GM11168 (cell line): ENCODE results near the gene ACVRL1.
"Not testable (repeated sequence)": the region's sequence is repeated elsewhere in the genome, so short reads cannot be mapped to it uniquely, and the experiment has no call there.

ENCODE experiments used
- in situ Hi-C: fragments of 300-500 bp; cut with MboI; formaldehyde crosslinking; loops from one replicate; pipeline ENCODE4 v1.12.0; 2022; ENCODE audit warnings: low sequenced_read_pairs; ENCODE audit not compliant: unreplicated experiment

ACVRL1 gene

DNA sequence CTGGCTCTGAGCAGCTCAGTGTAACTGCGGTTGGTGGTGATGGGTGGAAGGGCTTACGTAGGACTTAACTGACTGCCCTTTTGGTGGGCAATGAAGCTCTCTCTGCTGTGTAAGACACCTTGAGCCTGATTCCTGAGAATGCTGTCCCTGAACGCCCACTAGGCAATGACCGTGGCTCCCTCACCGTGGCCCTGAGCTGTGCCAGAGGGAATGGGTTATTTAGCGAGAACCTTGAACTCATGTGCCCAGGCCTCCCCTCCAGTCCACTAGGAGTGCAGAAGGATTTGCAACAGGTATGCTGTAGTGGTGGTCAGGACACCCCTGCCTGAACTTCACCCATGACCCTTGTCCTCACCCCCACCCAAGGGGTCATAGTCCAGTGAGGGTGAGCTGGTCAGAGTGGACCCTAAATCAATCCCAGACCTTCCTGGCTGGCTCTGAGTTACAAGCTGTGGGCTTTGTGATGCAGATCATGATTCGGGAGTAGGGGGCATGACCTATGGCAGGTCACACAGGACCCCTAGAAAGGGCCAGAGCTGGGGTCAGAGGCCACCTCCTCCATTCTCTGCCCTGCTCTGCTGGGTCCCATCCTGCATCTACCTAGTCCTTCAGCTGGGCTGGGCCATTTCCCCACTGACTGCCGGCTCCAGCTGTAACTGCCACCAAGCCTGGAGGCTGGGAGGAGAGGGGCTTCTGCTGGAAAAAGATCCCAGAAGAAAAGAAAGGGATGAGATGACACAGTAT lies 33.9 kb upstream of the ACVRL1 start:
- in situ Hi-C loops = no loop called here

DNA sequence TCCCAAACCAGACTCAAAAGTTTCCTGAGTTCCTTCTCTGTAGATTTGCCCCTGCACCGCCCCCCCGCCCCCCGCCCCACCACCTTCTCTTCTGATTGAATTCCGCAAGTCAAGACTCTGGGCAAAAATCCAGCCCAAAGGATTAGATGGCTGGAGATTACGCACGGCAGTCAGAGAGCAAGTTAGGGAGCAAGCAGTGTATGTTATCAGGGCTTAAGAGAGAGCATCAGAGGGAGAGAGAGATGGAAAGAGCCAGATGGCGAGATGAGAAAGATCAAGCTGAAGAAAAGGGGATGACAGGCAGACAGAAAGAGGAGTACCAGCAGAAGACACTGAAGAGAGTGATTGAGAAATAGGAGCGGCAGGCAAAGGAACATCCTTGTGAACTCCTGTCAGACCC lies 33.3 kb upstream of the ACVRL1 start:
- in situ Hi-C loops = no loop called here

DNA sequence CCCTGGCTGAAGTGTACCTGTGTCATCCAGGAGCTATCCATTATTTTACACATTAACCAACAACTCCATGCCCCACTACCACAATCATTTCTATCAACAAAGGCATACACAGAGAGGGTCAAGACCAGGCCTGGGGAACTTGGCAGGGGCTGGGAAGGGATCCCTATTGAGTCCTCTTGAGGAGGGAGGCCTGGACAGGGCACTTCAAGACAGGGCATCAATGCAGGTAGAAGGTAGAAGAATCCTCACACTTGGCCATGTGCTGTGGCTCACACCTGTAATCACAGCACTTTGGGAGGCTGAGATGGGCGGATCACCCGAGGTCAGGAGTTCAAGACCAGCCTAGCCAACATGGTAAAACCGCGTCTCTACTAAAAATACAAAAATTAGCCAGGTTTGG lies 32.8 kb upstream of the ACVRL1 start:
- in situ Hi-C loops = no loop called here

DNA sequence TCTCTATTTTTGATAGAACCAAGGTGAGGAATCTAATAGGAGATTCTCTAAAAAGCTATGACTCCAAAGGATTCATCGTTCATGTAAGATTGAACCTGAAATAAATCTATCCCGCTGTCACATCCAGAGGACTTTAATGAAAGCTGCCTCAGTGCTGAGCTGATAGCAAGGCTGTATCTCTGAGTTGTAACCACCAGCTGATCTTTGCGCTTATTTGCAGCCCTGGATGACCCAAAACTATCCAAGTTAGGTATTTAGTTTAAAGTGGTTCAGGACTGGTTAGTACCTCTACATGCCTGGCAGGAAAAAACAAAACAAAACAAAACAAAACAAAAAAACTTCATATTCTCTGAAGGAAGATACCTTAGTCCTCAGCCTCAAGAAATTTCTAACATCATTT lies 28.2 kb upstream of the ACVRL1 start:
- in situ Hi-C loops = no loop called here

DNA sequence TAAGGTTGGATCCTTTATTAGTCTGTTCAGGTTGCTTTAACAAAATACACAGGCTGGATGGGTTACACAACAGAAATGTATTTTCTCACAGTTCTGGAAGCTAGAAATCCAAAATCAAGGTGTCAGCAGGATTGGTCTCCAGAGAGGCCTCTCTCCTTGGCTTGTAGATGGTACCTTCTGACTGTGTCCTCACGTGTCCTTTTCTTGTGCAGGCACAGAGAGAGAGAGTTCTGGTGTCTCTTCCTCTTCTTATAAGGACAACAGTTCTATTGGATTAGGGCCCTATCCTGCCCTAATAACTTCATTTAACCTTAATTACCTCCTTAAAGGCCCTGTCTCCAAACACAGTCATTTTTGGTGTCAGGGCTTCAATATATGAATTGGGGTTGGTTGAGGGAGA lies 24.0 kb upstream of the ACVRL1 start:
- in situ Hi-C loops = no loop called here

DNA sequence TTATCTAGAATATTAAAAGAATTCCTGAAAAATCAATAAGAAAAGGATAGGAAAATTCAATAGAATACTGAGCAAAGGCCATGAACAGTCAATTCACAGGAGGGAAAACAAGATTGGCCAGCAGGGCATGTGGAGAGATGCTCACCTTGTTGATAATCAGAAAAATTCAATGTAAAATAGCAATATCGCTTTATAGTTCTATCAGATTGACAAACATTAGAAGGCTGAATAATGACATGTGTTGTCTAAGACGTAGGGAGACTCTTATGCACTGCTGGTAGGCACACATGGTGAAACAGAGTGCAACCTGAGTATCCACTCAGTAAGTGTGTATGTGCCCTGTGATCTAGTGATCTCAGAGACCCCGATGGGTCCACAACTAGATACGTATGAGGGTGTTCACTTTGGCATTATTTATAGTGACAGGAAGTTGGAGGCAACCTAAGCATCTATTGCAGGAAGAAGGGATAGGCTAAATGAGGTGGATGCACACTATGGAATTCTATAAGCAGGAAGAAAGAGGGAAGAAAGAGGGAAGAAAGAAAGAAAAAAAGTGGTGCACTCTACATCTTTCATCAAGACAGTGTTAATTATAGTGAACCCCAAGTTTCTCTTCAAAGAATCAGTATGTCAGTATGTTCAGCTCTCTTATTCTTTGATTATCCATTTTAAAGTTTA lies 23.2 kb upstream of the ACVRL1 start:
- in situ Hi-C loops = no loop called here

DNA sequence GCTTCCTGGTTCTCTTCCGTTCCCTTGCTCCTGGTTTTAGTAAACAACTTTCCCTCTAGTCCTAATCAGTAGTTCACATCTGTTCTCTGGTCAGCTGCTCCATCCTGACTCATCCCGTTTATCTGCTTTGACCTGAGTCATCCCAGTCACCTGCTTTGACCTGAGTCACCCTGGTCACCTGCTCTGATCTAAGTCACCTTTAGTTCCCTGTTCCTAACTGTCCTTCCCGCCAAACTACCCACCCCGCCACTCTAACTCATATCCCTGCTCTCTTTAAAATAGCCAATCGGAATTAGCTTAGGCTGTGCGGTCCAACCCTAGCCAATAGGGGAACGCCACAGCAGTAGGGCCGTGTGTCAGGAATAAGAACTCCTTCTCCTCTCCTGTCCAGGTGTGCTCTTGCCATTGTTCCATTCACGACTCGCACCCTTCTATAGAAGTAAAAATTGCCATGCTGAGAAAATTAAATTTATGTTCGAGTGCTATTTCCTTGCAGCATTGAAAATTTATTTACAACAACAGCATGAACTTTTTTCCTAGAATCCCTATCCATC lies 22.6 kb upstream of the ACVRL1 start:
- in situ Hi-C loops = no loop called here

DNA sequence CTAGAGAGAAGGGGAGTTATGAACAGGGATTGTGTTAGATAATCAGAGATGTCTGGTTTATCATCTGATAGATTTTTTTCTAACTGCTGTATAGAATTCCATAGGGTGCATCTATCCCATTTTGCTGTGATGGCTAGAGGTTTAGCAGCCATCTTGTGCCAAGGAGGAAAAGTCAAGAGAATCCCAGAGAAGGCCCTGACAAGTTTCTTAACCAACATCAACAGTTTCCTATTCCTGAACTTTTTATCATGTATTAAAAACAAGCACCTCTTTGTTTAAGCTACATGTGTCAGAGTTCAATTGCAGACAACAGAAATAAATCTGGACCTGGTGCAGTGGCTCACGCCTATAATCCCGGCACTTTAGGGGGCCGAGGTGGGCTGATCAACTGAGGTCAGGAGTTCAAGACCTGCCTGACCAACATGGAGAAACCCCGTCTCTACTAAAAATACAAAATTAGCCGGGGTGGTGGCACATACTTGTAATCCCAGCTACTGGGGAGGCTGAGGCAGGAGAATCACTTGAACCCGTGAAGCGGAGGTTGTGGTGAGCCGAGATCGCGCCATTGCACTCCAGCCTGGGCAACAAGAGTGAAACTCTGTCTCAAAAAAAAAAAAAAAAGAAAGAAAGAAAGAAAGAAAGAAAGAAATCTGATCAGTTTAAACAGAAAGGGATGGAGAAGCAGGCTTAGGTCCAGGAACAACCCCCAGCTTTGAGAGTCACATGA lies 21.8 kb upstream of the ACVRL1 start:
- in situ Hi-C loops = not testable (repeated sequence)

DNA sequence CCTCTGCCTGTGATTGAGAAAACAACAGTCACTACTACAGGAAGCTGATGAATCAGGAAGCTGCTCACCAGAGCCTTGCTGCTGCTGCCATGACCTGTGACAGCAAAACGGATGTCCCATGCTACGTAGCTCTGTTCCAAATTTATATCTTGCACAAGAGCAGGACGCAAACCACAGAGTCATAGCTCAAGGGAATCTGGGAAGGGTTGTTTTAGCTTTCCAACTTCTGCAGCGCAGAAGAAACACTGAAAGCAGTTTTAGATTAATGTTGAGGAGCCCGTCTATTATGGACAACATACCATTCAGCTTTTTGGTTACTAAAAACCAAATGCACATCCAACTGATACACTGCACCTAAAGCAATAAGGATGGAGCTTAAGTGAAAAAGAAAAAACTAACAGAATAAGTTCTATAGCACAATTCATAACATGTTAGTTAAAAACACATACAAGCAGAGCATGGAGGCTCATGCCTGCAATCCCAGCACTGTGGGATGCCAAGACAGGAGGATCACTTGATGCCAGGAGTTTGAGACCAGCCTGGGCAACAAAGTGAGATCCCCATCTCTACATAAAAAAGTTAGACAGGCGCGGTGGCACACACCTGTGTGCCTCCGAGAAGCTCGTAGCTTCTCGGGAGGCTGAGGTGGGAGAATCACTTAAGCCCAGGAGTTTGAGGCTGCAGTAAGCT lies 21.1 kb upstream of the ACVRL1 start:
- in situ Hi-C loops = no loop called here

DNA sequence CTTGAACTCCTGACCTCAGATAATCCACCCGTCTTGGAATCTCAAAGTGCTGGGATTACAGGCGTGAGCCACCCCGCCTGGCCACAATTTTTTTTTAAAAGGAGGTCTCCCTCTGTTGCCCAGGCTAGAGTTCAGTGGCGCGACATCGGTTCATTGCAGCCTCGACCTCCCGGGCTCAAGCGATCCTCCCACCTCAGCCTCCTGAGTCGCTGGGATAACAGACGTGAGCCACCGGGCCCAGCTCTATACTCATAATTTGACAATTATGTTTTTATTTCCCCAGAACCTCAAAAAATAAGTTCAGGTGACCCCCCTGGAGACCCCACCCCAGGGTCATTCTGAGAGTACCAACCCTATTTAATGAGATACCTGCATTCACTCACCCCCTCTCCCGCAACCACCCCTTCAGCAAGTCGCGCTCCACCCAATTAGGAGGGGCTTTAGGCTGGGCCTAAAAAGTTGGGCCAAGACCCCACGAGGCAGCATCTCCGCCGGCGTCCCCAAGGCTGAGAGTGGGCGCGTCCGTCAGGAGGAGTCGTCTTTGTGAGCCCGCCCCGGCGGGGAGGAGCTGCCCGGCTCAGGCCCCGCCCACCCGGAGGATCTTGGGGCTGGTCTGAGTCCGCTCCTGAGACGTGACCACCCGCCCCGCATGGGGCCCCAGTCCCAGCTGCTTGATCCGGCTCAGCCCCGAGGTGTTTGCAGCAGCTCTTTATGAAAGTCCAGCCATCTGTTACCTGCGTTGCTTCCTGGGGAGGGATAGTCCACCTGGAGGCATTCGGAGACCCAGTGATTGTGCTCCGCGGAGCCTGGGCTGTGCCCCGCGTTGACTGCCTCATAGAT lies 19.6 kb upstream of the ACVRL1 start, which contains the start of gene ANKRD33:
TSS of gene ANKRD33 (plus strand) at position 628 of the 840 bp plus-strand sequence. CDS start at position 712, 84 bp downstream.
- in situ Hi-C loops = no loop called here

DNA sequence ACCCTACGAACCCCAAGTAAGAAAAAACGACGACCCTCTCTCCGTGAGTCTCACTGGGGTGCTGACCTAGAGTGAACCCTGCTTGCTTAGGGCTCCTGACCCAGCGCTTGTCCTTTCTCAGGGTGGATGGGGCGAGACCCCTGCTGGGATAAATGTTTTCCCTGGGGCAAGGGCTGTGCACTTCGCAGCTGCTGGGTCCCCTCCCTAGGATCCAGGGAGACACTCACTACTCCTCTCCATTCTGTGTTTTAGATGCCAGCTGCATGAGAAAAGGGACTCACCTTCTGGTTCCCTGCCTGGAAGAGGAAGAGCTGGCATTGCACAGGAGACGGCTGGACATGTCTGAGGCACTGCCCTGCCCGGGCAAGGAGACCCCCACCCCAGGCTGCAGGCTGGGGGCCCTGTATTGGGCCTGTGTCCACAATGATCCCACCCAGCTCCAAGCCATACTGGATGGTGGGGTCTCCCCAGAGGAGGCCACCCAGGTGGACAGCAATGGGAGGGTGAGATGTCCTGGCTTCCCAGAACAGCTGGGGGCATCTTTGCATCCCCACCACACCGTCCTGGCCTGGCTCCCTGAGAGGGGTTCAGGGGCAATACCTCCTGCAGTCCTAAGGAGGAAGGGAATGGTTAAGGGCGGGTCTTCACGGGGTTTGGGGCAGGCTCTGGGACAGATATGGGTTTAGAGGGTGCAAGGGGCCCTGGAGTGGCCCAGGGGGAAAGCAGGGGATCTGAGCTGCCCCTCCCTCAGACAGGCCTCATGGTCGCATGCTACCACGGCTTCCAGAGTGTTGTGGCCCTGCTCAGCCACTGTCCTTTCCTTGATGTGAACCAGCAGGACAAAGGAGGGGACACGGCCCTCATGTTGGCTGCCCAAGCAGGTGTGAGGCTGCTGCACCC lies 18.7 kb upstream of the ACVRL1 start:
- in situ Hi-C loops = no loop called here

DNA sequence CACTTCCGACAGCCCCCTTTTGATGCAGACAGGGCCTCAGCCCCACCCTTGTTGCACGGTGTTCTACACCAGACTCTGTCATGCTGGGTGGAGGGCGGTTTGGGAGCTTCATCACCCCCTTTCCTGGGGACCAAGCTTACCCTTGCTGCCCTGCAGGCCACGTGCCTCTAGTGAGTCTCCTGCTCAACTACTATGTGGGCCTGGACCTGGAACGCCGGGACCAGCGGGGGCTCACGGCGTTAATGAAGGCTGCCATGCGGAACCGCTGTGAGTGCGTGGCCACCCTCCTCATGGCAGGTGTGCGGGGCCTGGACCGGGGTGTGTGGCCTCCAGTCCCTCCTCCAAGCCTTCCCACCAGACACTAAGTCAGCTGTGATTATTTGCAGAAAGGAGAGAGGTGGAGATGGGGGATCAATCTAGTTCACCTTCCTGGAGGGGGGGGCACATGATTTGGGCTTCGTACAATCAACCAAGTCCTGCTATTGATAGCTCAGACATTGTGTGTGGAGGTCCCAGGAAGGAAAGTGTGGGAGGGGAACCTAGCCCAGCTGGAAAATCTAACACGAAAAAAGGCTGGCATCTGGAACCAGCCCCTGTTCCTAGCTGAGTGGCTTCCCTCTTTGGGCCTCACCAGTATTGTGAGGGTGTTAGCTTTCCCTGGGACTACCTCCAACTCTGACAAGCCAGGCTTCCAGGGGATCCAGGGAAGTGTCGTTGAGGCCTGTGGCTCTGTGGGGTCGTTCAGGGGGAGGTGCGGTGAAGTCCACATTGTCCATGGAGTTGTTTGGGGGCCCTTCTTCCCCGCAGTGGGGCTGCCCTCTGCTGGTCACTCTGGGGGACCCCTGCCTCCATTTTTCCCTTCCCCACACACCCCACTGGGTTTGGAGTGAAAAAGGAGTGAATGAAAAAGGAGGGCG lies 17.8 kb upstream of the ACVRL1 start:
- in situ Hi-C loops = no loop called here

DNA sequence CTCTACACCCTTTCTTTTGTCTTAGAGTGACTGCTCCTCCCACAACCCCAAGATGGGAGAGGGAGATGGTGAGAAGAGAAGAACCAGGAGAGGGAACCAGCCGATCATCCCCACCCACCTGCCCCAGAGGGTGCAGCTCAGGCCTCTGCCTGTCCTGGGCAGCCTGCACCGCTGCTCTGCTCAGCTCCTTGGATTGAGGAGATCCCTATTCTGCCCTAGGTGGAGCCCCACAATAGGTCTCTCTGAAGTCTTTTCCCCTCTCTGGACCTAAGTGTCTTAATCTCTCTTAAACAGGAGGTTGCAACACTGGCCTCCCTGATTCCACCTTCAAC lies 17.2 kb upstream of the ACVRL1 start:
- in situ Hi-C loops = no loop called here

DNA sequence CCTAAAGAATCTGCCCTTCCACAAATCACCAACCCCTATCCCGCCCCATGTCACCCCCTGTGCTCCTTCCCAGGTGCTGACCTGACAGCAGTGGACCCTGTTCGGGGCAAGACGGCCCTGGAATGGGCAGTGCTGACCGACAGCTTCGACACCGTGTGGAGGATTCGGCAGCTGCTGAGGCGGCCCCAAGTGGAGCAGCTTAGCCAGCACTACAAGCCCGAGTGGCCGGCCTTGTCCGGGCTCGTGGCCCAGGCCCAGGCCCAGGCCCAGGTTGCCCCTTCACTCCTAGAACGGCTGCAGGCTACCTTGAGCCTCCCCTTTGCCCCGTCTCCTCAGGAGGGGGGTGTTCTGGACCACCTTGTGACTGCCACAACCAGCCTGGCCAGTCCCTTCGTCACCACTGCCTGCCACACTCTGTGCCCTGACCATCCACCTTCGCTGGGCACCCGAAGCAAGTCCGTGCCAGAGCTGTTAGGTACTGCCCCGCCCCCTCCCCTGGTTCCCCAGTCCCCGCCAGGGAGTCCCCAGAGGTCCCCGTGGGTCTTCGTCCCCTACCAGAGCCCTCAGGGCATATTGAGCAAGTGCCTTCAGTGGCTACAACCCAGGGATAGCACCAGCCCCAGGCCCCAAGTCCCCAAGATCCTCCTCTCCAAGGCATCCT lies 16.7 kb upstream of the ACVRL1 start:
- in situ Hi-C loops = no loop called here

DNA sequence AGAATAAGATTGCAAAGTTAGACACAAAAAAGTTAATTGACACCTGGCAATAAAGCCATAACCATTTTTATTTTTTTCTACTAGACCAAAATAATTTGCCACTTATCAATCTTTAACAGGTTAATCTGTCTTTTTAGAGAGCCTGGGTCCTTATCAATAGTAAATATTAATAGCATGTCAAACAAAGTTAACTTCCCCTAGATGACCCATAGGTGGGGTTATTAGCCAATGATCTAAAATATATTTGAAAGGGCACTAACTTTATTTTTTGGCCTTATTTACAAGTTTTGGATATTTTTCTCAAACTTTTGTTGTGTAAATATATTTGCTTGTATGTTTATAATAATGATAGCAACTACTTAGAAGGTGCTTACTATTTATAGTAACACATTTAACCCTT lies 15.5 kb upstream of the ACVRL1 start:
- in situ Hi-C loops = no loop called here

DNA sequence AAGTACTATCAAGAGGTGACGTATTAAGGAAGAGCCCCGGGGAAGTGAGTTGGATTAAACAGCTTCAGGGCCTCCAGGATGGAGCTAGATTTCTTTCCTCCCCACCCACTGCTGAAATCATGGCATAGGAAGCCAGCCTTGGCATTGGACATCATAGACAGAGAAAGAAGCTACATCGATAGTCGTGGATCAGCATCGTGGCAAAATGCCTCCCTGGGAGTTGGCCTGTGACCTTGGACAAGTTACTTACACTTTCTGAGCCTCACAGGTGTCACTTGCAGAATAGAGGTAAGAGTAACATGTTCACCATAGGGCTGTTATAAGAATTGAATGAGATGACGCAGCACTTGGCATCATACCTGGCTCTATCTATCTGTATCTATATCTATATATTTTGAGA lies 13.5 kb upstream of the ACVRL1 start:
- in situ Hi-C loops = no loop called here
